ENCODE data around the gene SYNGR3. TPM values are rescaled to one million over a fixed set of nuclear protein-coding genes. Genes with fewer than 3 reads are reported as not detected.
A peak's percentile ranks its signal among the peaks of the same experiment; 100 is the strongest.

SYNGR3 gene
- total and polyA plus RNA-seq, 2 of the 13 experiments (the other 11 are each of a cell fraction or from before 2014, with no cell fraction given) = 0.97 to 5.7 TPM

DNA sequence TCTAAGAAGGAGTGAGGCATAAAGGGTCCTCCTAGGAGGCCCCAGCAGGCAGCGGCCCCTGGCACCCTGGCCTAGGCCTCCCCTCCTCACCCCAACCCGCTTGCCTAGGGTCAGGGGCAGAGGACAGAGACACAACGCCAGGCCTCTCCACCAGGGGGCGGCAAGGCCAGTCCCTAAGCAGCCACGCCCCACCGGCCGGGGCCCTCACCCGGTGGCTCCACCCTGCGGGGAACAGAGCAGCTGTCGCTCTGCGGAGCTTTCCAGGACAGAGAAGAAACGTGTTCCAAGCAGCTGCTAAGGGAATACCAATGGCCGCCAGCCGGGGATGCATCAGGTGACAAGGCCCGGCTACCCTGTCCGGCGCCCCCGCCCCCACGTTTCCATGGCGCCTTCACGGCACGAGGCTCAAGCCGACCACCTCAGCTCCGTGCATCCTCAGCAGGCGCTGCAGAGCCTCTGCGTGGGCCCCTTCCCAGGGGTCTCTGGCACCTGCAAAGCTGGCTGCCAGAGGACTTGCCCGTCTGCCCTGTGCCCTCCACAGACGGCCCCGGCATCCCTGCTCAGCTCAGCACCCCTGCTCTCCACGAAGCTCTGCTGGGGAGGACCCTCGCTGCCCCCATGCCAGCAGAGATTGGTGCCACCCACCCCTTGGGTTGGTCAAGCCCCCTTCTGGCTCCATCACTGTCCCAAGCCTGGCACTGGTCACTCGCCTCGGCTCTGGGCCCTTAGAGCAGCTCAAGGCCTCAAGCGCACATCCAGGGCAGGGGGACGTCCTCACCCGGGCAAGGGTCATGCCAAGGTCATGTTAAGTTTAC lies 14.3 kb downstream of the SYNGR3 start (continued):
- TF ChIP-seq, protein P1, sequence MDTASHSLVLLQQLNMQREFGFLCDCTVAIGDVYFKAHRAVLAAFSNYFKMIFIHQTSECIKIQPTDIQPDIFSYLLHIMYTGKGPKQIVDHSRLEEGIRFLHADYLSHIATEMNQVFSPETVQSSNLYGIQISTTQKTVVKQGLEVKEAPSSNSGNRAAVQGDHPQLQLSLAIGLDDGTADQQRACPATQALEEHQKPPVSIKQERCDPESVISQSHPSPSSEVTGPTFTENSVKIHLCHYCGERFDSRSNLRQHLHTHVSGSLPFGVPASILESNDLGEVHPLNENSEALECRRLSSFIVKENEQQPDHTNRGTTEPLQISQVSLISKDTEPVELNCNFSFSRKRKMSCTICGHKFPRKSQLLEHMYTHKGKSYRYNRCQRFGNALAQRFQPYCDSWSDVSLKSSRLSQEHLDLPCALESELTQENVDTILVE (CRISPR knock-in tag; IDR thresholded peaks at IDR 0.05) = peak; percentile 63; the same call in 1 of the 2 replicates
- TF ChIP-seq ZNF337 (CRISPR knock-in tag; IDR thresholded peaks at IDR 0.05; ENCODE audit: borderline replicate concordance, low read depth) (no peak), NFYB (CRISPR knock-in tag; IDR thresholded peaks at IDR 0.05) (no peak), NFKBIZ (CRISPR knock-in tag; IDR thresholded peaks at IDR 0.05) (no peak), ARNT2 (CRISPR knock-in tag; IDR thresholded peaks at IDR 0.05; ENCODE audit: low read depth) (0 out of 2 replicates have a peak, but pooled peaks have one; percentile 37), MTA3 (CRISPR knock-in tag; IDR thresholded peaks at IDR 0.05) (no peak), ZNF383 (CRISPR knock-in tag; IDR thresholded peaks at IDR 0.05; ENCODE audit: borderline replicate concordance) (no peak), MYC (CRISPR knock-in tag; IDR thresholded peaks at IDR 0.05; ENCODE audit: borderline replicate concordance) (peak; percentile 80; the same call in 1 of the 2 replicates), ZSCAN12 (CRISPR knock-in tag; IDR thresholded peaks at IDR 0.05) (no peak), FOXK1 (CRISPR knock-in tag; IDR thresholded peaks at IDR 0.05; ENCODE audit: borderline replicate concordance, low read depth) (peak; percentile 49; the same call in 1 of the 2 replicates), NRL (CRISPR knock-in tag; IDR thresholded peaks at IDR 0.05; ENCODE audit: borderline replicate concordance) (no peak; the same call in 1 of the 2 replicates), SCMH1 (CRISPR knock-in tag; IDR thresholded peaks at IDR 0.05; ENCODE audit: borderline replicate concordance) (no peak), TBL1XR1 (IDR thresholded peaks at IDR 0.05; ENCODE audit: borderline replicate concordance, low read length, partially characterized antibody) (no peak), ZNF225 (CRISPR knock-in tag; IDR thresholded peaks at IDR 0.05) (no peak)
- TF ChIP-seq, protein P2, sequence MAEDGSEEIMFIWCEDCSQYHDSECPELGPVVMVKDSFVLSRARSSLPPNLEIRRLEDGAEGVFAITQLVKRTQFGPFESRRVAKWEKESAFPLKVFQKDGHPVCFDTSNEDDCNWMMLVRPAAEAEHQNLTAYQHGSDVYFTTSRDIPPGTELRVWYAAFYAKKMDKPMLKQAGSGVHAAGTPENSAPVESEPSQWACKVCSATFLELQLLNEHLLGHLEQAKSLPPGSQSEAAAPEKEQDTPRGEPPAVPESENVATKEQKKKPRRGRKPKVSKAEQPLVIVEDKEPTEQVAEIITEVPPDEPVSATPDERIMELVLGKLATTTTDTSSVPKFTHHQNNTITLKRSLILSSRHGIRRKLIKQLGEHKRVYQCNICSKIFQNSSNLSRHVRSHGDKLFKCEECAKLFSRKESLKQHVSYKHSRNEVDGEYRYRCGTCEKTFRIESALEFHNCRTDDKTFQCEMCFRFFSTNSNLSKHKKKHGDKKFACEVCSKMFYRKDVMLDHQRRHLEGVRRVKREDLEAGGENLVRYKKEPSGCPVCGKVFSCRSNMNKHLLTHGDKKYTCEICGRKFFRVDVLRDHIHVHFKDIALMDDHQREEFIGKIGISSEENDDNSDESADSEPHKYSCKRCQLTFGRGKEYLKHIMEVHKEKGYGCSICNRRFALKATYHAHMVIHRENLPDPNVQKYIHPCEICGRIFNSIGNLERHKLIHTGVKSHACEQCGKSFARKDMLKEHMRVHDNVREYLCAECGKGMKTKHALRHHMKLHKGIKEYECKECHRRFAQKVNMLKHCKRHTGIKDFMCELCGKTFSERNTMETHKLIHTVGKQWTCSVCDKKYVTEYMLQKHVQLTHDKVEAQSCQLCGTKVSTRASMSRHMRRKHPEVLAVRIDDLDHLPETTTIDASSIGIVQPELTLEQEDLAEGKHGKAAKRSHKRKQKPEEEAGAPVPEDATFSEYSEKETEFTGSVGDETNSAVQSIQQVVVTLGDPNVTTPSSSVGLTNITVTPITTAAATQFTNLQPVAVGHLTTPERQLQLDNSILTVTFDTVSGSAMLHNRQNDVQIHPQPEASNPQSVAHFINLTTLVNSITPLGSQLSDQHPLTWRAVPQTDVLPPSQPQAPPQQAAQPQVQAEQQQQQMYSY (CRISPR knock-in tag; IDR thresholded peaks at IDR 0.05) = no peak
- TF ChIP-seq, protein P3, sequence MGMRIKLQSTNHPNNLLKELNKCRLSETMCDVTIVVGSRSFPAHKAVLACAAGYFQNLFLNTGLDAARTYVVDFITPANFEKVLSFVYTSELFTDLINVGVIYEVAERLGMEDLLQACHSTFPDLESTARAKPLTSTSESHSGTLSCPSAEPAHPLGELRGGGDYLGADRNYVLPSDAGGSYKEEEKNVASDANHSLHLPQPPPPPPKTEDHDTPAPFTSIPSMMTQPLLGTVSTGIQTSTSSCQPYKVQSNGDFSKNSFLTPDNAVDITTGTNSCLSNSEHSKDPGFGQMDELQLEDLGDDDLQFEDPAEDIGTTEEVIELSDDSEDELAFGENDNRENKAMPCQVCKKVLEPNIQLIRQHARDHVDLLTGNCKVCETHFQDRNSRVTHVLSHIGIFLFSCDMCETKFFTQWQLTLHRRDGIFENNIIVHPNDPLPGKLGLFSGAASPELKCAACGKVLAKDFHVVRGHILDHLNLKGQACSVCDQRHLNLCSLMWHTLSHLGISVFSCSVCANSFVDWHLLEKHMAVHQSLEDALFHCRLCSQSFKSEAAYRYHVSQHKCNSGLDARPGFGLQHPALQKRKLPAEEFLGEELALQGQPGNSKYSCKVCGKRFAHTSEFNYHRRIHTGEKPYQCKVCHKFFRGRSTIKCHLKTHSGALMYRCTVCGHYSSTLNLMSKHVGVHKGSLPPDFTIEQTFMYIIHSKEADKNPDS (CRISPR knock-in tag; IDR thresholded peaks at IDR 0.05) = no peak
- TF ChIP-seq, protein P4, sequence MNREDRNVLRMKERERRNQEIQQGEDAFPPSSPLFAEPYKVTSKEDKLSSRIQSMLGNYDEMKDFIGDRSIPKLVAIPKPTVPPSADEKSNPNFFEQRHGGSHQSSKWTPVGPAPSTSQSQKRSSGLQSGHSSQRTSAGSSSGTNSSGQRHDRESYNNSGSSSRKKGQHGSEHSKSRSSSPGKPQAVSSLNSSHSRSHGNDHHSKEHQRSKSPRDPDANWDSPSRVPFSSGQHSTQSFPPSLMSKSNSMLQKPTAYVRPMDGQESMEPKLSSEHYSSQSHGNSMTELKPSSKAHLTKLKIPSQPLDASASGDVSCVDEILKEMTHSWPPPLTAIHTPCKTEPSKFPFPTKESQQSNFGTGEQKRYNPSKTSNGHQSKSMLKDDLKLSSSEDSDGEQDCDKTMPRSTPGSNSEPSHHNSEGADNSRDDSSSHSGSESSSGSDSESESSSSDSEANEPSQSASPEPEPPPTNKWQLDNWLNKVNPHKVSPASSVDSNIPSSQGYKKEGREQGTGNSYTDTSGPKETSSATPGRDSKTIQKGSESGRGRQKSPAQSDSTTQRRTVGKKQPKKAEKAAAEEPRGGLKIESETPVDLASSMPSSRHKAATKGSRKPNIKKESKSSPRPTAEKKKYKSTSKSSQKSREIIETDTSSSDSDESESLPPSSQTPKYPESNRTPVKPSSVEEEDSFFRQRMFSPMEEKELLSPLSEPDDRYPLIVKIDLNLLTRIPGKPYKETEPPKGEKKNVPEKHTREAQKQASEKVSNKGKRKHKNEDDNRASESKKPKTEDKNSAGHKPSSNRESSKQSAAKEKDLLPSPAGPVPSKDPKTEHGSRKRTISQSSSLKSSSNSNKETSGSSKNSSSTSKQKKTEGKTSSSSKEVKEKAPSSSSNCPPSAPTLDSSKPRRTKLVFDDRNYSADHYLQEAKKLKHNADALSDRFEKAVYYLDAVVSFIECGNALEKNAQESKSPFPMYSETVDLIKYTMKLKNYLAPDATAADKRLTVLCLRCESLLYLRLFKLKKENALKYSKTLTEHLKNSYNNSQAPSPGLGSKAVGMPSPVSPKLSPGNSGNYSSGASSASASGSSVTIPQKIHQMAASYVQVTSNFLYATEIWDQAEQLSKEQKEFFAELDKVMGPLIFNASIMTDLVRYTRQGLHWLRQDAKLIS (CRISPR knock-in tag; IDR thresholded peaks at IDR 0.05) = no peak

Measured in HepG2 (cell line).